ENCODE data around the gene VRK1. TPM values are rescaled to one million over a fixed set of nuclear protein-coding genes. Genes with fewer than 3 reads are reported as not detected.

The VRK1 gene
- total RNA-seq, 1 experiment from 2014 or later = 67.3 TPM

- Mint-ChIP-seq H3K27me3 (ENCODE audit: low read depth) (peaks cover 14% of the 10 kb centered on the region), H3K4me3 (no peak overlapping the region), H3K36me3 (no peaks in the 10 kb centered on the region), H3K9me3 (no peaks in the 10 kb centered on the region; the same call in 1 of the 2 replicates), H3K4me1 (0 out of 2 replicates have a peak, but pooled peaks cover 3% of the 10 kb centered on the region), H3K27ac (no peak overlapping the region)
- ATAC-seq = no peak
- TF ChIP-seq FOXP1 (CRISPR knock-in tag; IDR thresholded peaks at IDR 0.05; ENCODE audit: borderline replicate concordance) (no peak), ATF1 (CRISPR knock-in tag; IDR thresholded peaks at IDR 0.05) (no peak), CREB1 (CRISPR knock-in tag; IDR thresholded peaks at IDR 0.05) (no peak), PREB (CRISPR knock-in tag; IDR thresholded peaks at IDR 0.05; ENCODE audit: borderline replicate concordance) (no peak), JAZF1 (CRISPR knock-in tag; IDR thresholded peaks at IDR 0.05) (no peak), ATF3 (CRISPR knock-in tag; conservative IDR thresholded peaks at IDR 0.05) (no peak), KAT7 (CRISPR knock-in tag; IDR thresholded peaks at IDR 0.05; ENCODE audit: borderline replicate concordance) (no peak), ATF6 (CRISPR knock-in tag; IDR thresholded peaks at IDR 0.05) (no peak), CBFB (CRISPR knock-in tag; IDR thresholded peaks at IDR 0.05; ENCODE audit: low read depth) (no peak), MYBL2 (CRISPR knock-in tag; IDR thresholded peaks at IDR 0.05) (no peak), NFYB (CRISPR knock-in tag; conservative IDR thresholded peaks at IDR 0.05; ENCODE audit: low read depth) (no peak), ZNF138 (CRISPR knock-in tag; conservative IDR thresholded peaks at IDR 0.05) (no peak), NFATC4 (CRISPR knock-in tag; IDR thresholded peaks at IDR 0.05) (no peak), IRF2 (CRISPR knock-in tag; IDR thresholded peaks at IDR 0.05; ENCODE audit: borderline replicate concordance, low read depth) (no peak), NFE2L1 (CRISPR knock-in tag; IDR thresholded peaks at IDR 0.05) (no peak), SP1 (CRISPR knock-in tag; conservative IDR thresholded peaks at IDR 0.05) (no peak), ZMAT4 (CRISPR knock-in tag; IDR thresholded peaks at IDR 0.05) (no peak), CREM (CRISPR knock-in tag; IDR thresholded peaks at IDR 0.05) (no peak), CTCF (IDR thresholded peaks at IDR 0.05) (no peak), OVOL2 (CRISPR knock-in tag; IDR thresholded peaks at IDR 0.05; ENCODE audit: borderline replicate concordance) (no peak)
- POLR2A ChIA-PET = no interaction called here
- no peak for DNase-seq (ENCODE audit: low spot score)
- CTCF ChIA-PET = no interaction called here
Observed at GRCh38 chr14:96761066-96761465, 36.1 kb upstream of the VRK1 start.

GRCh38 chr14:96762650-96763049 is 34.5 kb upstream of the VRK1 start:
- ATAC-seq (peak; percentile 100), DNase-seq (ENCODE audit: low spot score) (no peak)
- Mint-ChIP-seq H3K4me1 (0 out of 2 replicates have a peak, but pooled peaks cover 3% of the 10 kb centered on the region), H3K9me3 (no peaks in the 10 kb centered on the region; the same call in 1 of the 2 replicates), H3K27ac (no peak overlapping the region), H3K4me3 (peak overlapping the region; percentile 68), H3K27me3 (ENCODE audit: low read depth) (peaks cover 20% of the 10 kb centered on the region), H3K36me3 (no peaks in the 10 kb centered on the region)
- CTCF ChIA-PET = interaction anchor here (0.6 to 1.1 kb wide), 4 partner anchors 15 to 90 kb away, joined by 3 to 7 read pairs (median 5); no protein-coding TSS in a partner anchor
- POLR2A ChIA-PET = interaction anchor here (0.9 kb wide), 1 partner anchor 39 kb away, joined by 3 read pairs; no protein-coding TSS in a partner anchor
- TF ChIP-seq USF1 (CRISPR knock-in tag; IDR thresholded peaks at IDR 0.05) (peak; percentile 89), ZNF425 (CRISPR knock-in tag; conservative IDR thresholded peaks at IDR 0.05) (no peak), SP1 (CRISPR knock-in tag; conservative IDR thresholded peaks at IDR 0.05) (no peak), USF2 (CRISPR knock-in tag; IDR thresholded peaks at IDR 0.05) (peak; percentile 93), CDX4 (CRISPR knock-in tag; IDR thresholded peaks at IDR 0.05; ENCODE audit: borderline replicate concordance) (no peak), IRF1 (CRISPR knock-in tag; IDR thresholded peaks at IDR 0.05) (no peak), NFYB (CRISPR knock-in tag; conservative IDR thresholded peaks at IDR 0.05; ENCODE audit: low read depth) (peak; percentile 58)

Data from WTC11 (cell line).